Smooth muscle cell of the brain vasculature (primary cell): ENCODE results near the gene ZNF750.

Experiments
- DNase-seq: peaks from one replicate; pipeline ENCODE4 v3.0.0-alpha.2; 2012; ENCODE audit warnings: low read depth, low spot score

The ZNF750 gene

GRCh38 chr17:82835122-82835521 lies 4.7 kb downstream of the ZNF750 start:
- no peak for DNase-seq

- no peak for DNase-seq
Observed at GRCh38 chr17:82832881-82833475, 6.8 kb downstream of the ZNF750 start.

- no peak for DNase-seq
Observed at GRCh38 chr17:82832411-82832810, 7.4 kb downstream of the ZNF750 start.

GRCh38 chr17:82831818-82832200 lies 8.0 kb downstream of the ZNF750 start:
- DNase-seq, result no peak

DNA sequence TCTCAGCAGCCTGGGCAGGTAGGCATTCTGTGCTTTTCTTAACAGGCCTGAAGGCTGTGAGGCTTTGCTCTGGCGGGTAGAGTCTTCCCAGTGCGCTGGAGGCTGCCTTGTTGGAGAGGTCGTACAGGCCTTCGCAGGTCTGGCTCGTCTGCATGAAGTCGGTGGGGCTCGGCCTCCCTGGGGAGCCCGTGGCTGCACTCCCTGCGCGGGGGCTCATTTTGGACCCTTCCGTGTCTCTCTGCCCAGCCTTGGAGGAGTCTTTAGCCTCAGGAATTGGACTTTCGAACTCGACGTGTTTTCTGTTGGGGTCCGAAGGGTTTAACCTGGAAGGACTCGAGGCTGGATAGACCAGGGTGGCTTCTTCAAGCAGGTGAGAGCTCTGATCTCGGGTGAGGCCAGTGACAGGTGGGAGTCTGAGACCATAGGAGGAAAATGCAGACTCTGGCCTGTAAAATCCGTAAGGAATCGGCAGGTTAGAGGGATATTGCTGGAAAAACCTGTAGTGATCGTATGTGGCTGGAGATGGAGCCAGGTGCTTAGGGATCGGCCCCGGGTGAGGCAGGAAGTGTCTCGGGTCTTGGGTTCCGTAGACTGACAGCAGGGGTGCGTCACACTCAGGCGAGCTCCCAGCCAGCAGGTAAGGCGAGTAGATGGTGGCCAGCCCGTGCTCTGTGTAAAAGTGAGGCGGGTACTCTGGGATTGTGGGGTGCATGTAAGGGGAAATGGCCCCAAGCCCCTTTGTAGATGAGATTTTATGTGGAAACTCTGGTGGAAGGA lies 8.6 kb downstream of the ZNF750 start:
- DNase-seq, result no peak

DNA sequence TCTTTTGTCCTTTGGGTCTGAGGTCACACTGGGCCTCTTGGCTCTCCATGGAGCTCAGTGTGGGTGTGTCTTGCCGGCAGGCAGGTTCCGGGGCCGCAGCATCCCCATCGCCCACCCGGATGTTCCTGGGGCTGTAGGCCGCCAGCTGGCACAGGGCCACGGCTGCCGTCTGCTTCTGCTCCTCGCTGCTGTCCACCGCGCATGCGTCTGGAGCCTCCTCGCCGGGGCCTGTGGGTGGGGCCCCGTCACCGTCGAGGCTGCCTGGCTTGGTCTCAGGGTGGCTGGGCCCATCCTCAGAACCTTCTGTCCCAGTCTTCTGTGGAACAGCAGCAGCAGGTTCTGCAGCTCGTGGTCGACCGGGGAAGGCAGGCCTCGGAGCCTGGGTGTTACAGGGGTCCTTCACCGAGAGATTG lies 9.6 kb downstream of the ZNF750 start:
- DNase-seq, result no peak

DNA sequence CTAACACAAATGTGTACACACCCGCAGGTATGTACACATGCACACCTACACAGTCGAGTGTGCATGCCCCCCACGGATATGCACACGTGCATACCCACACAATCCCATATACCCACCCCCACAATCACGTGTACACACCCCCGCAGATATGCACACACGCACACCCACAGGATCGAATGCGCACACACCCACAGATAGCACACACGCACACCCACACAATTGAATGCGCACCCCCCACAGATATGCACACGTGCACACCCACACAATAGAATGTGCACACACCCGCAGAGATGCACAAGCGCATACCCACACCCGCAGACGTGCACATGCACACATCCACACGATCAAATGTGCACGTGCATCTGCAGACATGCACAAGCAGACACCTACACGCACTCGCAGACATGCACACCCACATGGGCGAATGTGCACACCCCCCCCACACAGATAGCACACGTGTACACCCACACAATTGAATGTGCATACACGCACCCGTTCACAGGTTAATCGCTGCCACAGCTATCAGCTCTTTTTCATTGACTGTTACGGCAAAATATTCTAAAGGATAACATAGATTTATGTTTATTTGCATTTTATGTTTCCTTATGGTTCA lies 10.8 kb downstream of the ZNF750 start:
- DNase-seq, result no peak

GRCh38 chr17:82826956-82827355 lies 12.9 kb downstream of the ZNF750 start:
- DNase-seq, result no peak

GRCh38 chr17:82826211-82826610 lies 13.6 kb downstream of the ZNF750 start:
- no peak for DNase-seq

- no peak for DNase-seq
Observed at GRCh38 chr17:82825540-82826124, 14.2 kb downstream of the ZNF750 start.

GRCh38 chr17:82823004-82823403 lies 16.8 kb downstream of the ZNF750 start:
- no peak for DNase-seq

DNA sequence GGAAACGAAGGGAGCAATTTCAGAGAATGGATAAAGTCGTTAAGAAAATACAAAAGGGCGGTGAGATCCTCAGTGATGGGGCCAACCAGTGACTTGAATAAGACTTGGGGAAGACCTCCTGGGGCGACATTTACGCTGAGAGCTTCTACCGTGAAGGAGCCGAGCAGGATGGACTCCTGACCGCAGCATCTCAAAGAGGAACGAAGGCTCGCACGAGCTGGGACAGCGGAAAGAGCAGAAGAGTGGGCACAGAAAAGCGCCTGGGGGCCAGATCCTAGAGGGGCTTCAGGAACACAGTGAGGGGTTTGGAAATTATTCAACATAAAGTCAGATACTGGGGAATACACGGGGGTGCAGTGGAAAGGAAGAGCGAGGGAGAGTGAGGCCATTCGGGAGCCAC lies 17.5 kb downstream of the ZNF750 start:
- no peak for DNase-seq

DNA sequence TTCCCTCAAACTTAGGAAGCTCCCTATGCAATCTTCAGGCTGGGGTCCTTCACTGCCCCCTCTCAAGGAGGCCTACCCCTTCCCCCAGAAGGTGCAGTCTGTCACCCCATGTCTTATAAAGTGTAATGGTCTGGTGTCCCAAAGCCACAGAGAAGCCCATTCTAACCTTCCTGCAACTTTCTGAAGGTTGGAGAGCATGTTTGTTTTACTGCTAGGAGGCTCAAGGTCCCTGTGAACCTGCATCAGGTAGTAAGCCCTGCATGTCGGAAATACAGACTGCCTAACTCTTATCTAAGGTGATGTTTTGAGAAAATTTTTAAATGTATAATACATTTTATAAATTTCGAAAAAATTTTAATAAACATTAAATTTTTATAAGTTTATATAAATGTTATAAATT lies 18.3 kb downstream of the ZNF750 start:
- no peak for DNase-seq

DNA sequence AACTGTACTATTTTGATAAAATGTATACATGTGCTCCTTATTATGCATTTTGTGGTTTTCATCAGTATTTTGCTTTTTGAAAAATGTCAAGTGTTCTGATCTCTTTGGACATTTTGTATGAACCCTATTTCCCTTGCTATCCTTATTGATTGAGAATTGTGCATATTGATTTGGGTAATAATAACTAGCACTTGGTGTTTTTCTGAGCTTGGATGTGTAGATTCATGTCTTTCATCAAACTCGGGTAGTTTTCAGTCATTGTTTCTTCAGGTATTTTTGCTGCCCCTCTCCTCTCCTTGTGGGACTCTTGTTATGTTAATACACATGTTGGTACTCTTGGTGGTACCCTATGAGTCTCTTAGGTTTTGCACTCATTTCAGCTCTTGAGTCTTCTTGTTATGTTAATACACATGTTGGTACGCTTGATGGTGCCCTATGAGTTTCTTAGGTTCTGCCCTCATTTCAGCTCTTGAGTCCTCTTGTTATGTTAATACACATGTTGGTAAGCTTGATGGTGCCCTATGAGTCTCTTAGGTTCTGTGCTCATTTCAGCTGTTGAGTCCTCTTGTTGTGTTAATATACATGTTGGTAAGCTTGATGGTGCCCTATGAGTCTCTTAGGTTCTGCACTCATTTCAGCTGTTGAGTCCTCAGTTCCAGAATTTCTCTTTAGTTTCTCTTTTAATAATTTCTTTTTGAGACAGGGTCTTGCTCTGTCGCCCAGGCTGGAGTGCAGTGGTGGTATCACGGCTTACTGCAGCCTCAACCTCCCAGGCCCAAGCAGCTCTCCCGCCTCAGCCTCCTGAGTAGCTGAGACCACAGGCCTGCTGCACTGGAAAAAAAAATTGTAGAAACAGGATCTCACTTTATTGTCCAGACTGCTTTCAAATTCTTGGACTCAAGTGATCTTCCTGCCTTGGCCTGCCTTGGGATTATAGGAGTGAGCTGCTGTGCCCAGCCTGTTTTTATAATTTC lies 19.3 kb downstream of the ZNF750 start:
- no peak for DNase-seq

GRCh38 chr17:82817947-82818346 lies 21.9 kb downstream of the ZNF750 start:
- DNase-seq, result no peak

DNA sequence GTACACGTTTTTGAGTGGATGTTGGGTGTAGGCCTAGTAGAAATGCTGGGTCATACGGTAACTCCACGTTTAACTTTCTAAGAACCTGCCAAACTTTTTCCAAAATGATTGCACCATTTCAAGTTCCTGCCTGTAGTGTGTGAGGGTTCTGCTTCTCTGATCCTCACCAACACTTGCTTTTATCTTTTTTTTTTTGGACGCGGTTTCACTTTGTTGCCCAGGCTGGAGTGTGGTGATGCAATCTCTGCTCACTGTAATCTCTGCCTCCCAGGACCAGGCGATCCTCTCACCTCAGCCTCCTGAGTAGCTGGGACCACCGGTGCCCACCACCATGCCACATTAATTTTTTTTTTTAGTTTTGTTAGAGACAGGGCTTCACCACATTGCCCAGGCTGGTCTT lies 23.5 kb downstream of the ZNF750 start:
- no peak for DNase-seq

DNA sequence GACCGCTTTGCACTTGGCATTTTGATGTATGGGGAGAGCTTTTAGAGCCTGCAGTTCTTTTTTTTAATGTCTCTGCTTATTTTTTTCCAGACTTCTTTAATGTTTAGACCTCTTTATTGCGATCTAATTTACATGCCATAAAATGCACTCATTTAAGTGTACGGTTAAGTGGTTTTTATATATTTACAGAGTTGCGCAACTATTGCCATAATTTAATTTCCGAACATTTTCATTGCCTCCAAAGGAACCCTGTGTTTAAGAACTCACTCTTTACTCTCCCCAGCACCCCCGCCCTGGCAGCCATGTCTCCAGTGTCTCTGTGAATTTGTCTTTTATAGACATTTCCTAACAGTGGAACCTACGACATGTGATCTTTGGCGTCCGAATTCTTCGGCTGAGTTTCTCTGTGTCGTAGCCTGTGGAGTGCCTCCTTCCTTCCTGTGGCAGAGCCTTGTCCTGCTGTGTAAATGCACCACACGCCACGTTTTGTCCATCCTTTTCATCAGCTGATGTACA lies 24.0 kb downstream of the ZNF750 start:
- no peak for DNase-seq

DNA sequence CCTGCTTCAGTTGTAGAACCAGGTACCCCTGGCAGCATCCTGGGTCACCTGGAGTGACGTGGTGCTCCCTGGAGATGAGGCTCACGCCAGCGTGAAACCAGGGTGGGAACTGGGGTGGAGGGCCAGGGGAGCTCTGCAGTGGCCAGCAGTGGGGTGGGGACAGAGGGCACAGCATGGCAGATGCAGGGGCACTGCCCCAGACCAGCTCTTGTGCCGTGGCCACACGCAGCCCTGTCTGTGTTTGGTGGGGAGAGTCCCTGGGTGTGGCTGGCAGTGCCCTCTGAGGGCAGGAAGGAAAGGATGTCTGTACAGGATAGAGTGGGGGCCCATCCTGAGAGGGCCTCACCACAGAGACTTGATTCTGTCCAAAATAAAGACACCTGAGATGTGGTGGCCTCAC lies 24.5 kb downstream of the ZNF750 start:
- no peak for DNase-seq

DNA sequence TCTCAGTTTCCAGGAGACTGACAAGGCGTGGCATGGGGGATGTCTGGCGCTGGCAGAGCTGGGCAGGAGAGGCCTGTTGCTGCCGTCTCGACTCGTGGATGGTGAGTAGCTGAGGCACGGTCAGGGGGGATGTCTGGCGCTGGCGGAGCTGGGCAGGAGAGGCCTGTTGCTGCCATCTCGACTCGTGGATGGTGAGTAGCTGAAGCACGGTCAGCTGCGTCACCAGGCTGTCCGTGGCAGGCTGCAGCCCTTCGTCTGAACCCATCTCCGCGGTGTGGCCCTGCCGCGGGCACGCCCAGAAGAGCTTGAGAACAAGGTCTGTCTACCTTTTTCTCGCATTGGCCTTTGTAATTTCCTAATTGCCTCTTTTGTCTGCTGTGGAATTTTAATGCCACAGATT lies 25.0 kb downstream of the ZNF750 start:
- no peak for DNase-seq

DNA sequence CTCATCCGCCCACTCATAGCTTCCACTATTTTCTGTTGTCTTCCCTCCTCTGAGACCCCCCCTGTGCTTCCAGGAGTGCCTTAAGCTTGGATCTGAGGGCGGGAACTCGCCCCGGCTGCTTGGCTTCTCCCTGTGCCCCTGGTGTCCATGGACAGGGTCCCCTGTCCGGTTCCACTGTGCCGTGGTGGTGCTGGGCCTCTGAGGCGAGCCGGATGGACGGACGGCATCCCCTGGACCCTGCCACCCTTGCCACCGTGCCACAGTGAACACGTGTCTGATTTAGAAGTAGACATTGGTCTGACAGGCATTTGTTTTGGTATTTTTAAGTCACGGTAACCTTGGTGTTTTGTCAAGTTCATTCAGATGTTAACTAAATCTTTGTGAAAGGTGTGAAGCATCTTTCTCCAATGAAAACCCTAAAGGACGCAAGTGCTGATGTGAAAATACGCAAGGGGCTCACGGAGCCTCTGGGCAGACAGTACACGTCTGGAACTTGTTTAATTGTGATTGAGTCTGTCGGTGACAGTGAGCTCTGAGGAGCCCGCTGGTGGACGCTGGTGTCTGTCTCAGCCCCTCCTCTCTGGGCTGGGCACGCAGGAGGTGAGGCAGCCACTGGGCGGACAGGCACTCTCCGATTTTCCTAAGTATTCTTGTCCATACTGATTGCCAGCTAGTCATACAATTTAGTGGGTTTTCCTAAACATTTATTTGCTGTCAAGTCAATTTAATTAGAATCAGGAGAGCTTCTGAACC lies 26.3 kb downstream of the ZNF750 start:
- DNase-seq, result no peak

- no peak for DNase-seq
Observed at GRCh38 chr17:82812601-82813000, 27.2 kb downstream of the ZNF750 start.
